ENCODE data around the gene HOXB5.

The HOXB5 gene

GRCh38 chr17:48577330-48577945 is 16.1 kb downstream of the HOXB5 start (continued):
- peak; percentile 87; the same call in 1 of the 2 replicates for TF ChIP-seq ZBTB44 (tag by site-specific recombination; IDR thresholded peaks at IDR 0.05)
- TF ChIP-seq PRDM4 (tag by site-specific recombination; IDR thresholded peaks at IDR 0.05) = peak; percentile 98
- no peak for TF ChIP-seq ZNF148 (tag by site-specific recombination; IDR thresholded peaks at IDR 0.05; ENCODE audit: borderline replicate concordance)
- TF ChIP-seq ZBTB20 (tag by site-specific recombination; IDR thresholded peaks at IDR 0.05) = no peak
- no peak for TF ChIP-seq ZNF214 (tag by site-specific recombination; IDR thresholded peaks at IDR 0.05; ENCODE audit: borderline replicate concordance)
- TF ChIP-seq ZNF175 (tag by site-specific recombination; IDR thresholded peaks at IDR 0.05) = no peak
- peak; percentile 99 for TF ChIP-seq SP7 (tag by site-specific recombination; IDR thresholded peaks at IDR 0.05)
- TF ChIP-seq ZNF266 (tag by site-specific recombination; IDR thresholded peaks at IDR 0.05; ENCODE audit: low read depth) = no peak
- TF ChIP-seq ZNF362 (tag by site-specific recombination; IDR thresholded peaks at IDR 0.05) = no peak
- no peak for TF ChIP-seq RBAK (tag by site-specific recombination; IDR thresholded peaks at IDR 0.05)
- no peak for TF ChIP-seq ZNF354C (tag by site-specific recombination; IDR thresholded peaks at IDR 0.05; ENCODE audit: borderline replicate concordance, low read depth)
- TF ChIP-seq ZNF341 (tag by site-specific recombination; IDR thresholded peaks at IDR 0.05; ENCODE audit: low read depth) = peak; percentile 60
- TF ChIP-seq ZBTB48 (tag by site-specific recombination; IDR thresholded peaks at IDR 0.05) = 0 out of 2 replicates have a peak, but pooled peaks have one; percentile 9
- TF ChIP-seq ZNF624 (tag by site-specific recombination; IDR thresholded peaks at IDR 0.05) = no peak
- peak; percentile 93 for TF ChIP-seq ZNF423 (tag by site-specific recombination; IDR thresholded peaks at IDR 0.05)
- no peak for TF ChIP-seq ZNF626 (tag by site-specific recombination; IDR thresholded peaks at IDR 0.05)
- TF ChIP-seq ZFP69B (tag by site-specific recombination; IDR thresholded peaks at IDR 0.05) = peak; percentile 99
- TF ChIP-seq ZNF518A (tag by site-specific recombination; conservative IDR thresholded peaks at IDR 0.05; ENCODE audit: low read depth) = peak; percentile 28; the same call in 1 of the 2 replicates
- peak; percentile 96 for TF ChIP-seq KLF7 (tag by site-specific recombination; IDR thresholded peaks at IDR 0.05; ENCODE audit: borderline replicate concordance)
- TF ChIP-seq ZNF248 (tag by site-specific recombination; IDR thresholded peaks at IDR 0.05) = no peak
- no peak for TF ChIP-seq PBX3 (CRISPR knock-in tag; IDR thresholded peaks at IDR 0.05)
- TF ChIP-seq REPIN1 (tag by site-specific recombination; IDR thresholded peaks at IDR 0.05; ENCODE audit: low read depth) = no peak
- TF ChIP-seq HIC1 (tag by site-specific recombination; IDR thresholded peaks at IDR 0.05) = peak; percentile 81
